GM19452 (cell line): ENCODE data around the gene SLC25A19.
"Not testable (repeated sequence)": the region's sequence is repeated elsewhere in the genome, so short reads cannot be mapped to it uniquely, and the experiment has no call there.

Source experiments
- ATAC-seq: cut with Tn5 transposase; IDR thresholded peaks from one replicate; pipeline ENCODE4 v1.9.1; 2021; ENCODE audit not compliant: unreplicated experiment

The SLC25A19 gene

GRCh38 chr17:75267411-75268232, 21.6 kb downstream of the SLC25A19 start:
- no peak for ATAC-seq

DNA sequence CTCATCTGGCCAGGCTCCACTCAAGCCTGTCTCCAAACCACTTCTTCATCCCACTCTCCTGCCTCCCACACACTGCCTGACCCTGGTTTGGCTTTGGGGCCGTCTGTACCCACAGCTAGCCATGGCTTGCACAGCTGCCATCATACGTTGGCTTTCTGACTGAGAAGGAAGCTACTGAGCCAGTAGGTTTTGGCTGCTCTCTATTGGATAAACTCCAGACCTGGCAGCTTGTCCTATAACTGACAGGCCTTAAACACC, 22.2 kb downstream of the SLC25A19 start:
- no peak for ATAC-seq

GRCh38 chr17:75266316-75267152, 22.7 kb downstream of the SLC25A19 start:
- ATAC-seq = no peak

- no peak for ATAC-seq
Measured at GRCh38 chr17:75265614-75266315, 23.5 kb downstream of the SLC25A19 start.

GRCh38 chr17:75263055-75263454, 26.2 kb downstream of the SLC25A19 start:
- no peak for ATAC-seq

DNA sequence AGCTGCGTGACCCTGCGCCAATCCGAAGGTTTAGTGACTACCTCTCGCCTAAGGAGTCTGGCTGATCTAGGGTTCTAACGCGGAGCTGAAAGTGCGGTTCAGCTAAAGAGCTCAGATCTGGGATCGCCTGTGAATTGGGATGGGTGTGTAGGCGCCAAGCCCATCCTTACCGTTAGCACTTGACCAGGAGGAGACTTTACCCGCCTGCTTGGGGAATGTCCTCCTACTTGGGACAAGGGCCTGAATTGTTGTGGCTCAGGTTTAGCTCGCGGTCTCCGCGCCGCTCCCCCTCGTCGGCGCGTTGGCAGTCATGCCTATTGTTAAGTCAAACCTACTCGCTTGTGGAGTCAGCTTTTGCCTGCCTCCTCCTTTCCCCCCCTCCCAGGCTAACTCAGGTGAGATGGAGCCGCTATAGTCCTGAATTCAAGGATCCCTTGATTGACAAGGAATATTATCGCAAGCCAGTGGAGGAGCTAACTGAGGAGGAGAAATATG, 27.1 kb downstream of the SLC25A19 start:
- no peak for ATAC-seq

- ATAC-seq = peak; percentile 93
Measured at GRCh38 chr17:75261336-75262111, 27.7 kb downstream of the SLC25A19 start, which contains the start of the genes GGA3 and MRPS7. TSS of gene GGA3 (minus strand) at chr17:75261606. CDS start at chr17:75261587, 19 bp downstream. TSS of gene MRPS7 (plus strand) at chr17:75261879. CDS start at chr17:75261901, 22 bp downstream.

- ATAC-seq = peak; percentile 23
Measured at GRCh38 chr17:75260641-75261335, 28.4 kb downstream of the SLC25A19 start.

DNA sequence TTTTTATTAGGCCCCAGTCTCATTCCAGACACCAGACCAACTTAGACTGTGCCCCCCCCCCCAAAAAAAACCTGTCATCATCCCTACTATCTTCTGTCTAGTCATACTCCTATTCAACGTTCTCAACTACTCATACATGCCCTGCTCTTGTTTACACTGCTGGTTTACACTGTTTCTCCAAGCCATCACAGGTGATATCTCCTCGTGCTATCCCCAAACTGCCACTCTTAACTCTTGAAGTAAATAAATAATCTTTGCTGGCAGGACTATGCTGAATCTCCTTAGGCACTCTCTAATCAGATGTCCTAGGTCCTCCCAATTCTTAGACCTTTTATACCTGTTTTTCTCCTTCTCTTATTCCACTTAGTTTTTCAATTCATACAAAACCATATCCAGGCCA, 32.0 kb downstream of the SLC25A19 start:
- not testable (repeated sequence) for ATAC-seq

DNA sequence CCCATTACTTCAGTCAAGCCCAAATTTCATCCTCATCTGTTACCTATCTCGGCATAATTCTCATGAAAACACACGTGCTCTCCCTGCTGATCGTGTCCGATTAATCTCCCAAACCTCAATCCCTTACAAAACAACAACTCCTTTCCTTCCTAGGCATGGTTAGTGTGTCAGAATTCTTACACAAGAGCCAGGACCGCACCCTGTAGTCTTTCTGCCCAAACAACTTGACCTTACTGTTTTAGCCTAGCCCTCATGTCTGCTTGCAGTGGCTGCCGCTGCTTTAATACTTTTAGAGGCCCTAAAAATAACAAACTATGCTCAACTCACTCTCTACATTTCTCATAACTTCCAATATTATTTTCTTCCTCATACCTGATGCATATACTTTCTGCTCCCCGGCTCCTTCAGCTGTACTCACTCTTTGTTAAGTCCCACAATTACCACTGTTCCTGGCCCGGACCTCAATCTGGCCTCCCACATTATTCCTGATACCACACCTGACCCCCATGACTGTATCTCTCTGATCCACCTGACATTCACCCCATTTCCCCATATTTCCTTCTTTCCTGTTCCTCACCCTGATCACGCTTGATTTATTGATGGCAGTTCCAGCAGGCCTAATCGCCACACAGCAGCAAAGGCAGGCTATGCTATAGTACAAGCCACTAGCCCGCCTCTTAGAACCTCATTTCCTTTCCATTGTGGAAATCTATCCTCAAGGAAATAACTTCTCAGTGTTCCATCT, 33.1 kb downstream of the SLC25A19 start:
- not testable (repeated sequence) for ATAC-seq

GRCh38 chr17:75252039-75252816, 37.0 kb downstream of the SLC25A19 start:
- no peak for ATAC-seq

DNA sequence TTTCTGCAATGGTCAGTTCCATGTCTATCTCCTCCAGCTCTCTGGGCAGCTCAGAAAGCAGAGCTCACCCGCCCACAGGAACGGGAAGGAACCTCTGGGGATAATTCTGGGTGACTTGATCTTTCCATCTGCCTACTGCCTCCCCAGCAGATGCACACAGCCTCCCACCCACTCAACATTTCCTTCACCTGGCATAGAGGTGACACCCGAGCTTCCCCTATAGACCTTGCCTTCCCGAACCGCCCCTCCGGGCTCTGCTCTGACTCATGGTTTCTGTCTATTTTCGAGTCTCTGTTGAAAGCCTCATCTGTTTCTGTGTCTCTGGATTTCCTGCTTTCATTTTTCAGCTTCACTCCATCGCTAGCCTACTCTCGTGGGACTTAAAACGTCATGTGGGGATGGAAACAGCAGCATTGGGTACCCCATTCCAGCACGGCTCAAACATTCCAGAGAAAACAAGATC, 39.2 kb downstream of the SLC25A19 start:
- peak; percentile 82 for ATAC-seq

DNA sequence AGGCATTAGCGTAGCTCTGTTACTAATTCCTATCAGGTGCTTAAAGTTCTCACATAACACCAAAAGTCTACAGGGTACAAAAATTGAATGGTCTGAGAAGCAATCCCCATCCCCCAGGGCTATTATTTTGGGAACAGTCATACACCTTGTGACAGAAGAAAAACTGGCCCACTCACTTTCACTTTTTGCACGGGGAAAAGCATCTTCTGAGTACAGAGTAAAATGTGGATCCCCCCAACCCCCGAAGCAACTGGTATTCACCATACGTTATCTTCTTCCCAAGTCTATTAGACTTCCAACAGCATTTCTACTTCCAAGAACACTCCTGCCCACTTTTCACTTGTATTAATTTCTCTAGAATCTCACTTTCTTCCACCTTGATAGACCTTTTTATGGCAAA, 39.7 kb downstream of the SLC25A19 start:
- ATAC-seq = no peak

DNA sequence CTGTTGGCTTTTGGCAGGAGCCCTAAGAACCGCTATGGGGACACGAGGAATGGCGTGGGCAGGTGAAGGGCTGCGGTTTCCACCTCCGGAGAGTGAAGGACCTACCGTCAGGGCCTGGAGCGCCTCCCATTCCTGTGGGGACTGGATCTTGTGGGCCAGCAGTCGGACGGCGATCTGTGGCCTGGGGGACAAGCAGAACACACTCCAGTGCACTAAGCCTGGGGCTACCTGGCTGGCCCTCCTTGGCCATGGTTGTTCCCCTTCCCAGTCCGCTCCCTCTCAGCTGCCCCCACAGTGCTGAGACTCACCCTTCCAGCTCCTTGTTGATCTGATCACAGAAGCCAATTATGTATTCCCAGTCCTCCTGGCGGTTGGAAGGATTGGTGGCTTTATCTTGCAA, 42.8 kb downstream of the SLC25A19 start:
- ATAC-seq = no peak

GRCh38 chr17:75245011-75245410, 44.2 kb downstream of the SLC25A19 start:
- no peak for ATAC-seq

DNA sequence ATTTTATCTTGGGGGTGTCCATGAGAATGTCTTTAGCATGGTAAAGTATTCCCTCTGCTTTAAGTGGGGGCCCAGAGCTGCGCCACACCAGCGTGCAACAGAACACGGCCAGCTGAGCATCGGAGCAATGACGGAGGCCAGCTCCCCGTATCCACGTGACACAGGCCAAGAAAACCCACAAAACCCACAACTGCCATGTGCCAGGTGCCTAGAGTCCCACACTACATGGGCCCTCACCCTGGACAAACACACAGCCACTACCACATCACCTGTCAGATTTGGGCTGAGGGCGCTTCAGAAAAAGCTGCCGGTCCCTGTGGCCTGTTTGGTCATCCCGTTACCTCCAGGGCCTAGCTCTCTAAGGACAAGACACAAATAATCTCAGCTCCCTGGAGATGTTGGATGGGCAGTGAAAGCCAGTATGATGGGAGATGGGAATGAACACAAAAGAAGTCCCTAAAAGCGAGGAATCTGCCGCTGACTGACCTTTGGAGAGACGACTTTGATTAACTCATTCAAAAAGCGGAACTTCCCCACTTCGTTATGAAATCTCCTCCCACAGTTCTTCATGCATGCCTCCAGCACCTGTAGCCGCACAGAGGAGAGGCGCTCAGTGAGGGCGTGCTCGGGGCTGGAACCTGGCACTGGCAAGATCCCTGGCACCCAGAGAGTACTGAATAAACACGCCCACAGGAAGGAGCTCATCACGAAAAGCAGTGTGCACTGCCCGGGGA, 44.9 kb downstream of the SLC25A19 start:
- ATAC-seq = no peak

DNA sequence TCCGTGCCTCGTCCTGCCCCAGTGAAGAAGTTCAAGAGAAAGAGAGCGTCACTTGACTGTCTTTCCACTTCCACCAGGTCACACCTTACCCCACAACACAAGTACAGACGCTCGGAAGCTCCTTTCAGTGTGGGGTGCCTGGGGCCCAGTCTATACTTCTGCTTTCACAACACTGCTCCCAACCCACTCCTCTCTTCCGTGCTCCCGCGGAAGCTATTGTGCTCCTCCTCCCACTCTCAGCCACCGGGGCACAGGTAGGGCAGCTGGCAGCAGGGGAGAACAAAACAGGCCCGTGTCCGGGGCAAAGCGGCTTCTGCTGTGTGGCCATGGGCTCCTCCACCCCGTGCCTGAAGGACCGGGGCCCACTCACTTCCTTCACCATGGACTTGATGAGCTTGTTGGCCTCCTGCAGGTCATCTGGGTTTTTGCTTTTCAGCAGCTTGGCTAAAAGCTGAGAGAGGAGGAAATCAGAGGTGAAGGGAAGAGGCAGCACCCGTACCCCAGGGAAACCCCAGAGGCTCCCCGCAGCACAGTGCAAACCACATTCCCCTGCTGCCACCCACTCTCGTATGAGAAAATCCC, 46.7 kb downstream of the SLC25A19 start:
- ATAC-seq = no peak
